ENCODE measurements around the gene TMEM132E.

DNA sequence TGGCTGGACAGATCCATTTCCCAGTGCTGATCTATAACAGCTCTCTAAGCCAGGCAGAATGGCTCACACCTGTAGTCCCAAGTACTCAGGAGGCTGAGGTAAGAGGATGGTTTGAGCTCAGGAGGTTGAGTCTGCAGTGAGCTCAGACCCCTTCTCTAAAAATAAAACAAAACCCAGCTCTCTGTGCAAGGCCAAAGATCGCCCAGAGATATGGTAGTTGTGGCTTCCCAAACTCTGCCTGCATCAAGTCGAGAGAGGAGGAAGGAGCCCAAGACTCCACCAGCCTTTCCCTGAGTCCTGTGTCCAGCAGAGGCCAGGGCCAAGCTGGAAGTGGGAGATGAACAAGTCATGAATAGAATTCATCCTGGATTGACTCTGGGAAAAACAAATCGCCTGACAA lies 88.8 kb downstream of the TMEM132E start:
- TF ChIP-seq TCF12 (IDR thresholded peaks at IDR 0.05; ENCODE audit: low read depth, low read length) (no peak), YY1 (IDR thresholded peaks at IDR 0.05; ENCODE audit: low read depth, low read length) (no peak), POLR2AphosphoS5 (IDR thresholded peaks at IDR 0.05; ENCODE audit: low read length) (no peak), BCL11A (IDR thresholded peaks at IDR 0.05; ENCODE audit: low read depth, low read length) (no peak), POLR2A (IDR thresholded peaks at IDR 0.05; ENCODE audit: low read depth, low read length) (no peak), ZNF217 (IDR thresholded peaks at IDR 0.05) (no peak), RAD21 (IDR thresholded peaks at IDR 0.05; ENCODE audit: insufficient read depth, low read depth, low read length) (no peak), ZNF24 (IDR thresholded peaks at IDR 0.05) (no peak), CHD1 (IDR thresholded peaks at IDR 0.05; ENCODE audit: low read depth, low read length) (no peak), GABPA (IDR thresholded peaks at IDR 0.05; ENCODE audit: low read depth) (no peak), EZH2 (IDR thresholded peaks at IDR 0.05; ENCODE audit: borderline replicate concordance, control insufficient read depth, low read depth, low read length) (no peak)
- TF ChIP-seq, protein P1, sequence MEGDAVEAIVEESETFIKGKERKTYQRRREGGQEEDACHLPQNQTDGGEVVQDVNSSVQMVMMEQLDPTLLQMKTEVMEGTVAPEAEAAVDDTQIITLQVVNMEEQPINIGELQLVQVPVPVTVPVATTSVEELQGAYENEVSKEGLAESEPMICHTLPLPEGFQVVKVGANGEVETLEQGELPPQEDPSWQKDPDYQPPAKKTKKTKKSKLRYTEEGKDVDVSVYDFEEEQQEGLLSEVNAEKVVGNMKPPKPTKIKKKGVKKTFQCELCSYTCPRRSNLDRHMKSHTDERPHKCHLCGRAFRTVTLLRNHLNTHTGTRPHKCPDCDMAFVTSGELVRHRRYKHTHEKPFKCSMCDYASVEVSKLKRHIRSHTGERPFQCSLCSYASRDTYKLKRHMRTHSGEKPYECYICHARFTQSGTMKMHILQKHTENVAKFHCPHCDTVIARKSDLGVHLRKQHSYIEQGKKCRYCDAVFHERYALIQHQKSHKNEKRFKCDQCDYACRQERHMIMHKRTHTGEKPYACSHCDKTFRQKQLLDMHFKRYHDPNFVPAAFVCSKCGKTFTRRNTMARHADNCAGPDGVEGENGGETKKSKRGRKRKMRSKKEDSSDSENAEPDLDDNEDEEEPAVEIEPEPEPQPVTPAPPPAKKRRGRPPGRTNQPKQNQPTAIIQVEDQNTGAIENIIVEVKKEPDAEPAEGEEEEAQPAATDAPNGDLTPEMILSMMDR (IDR thresholded peaks at IDR 0.05 in 2 of 3, conservative IDR thresholded peaks at IDR 0.05 in 1 of 3; ENCODE audit: control insufficient read depth in 2 of 3, extremely low read depth in 1 of 3, insufficient read depth in 1 of 3, low read depth in 3 of 3, low read length in 3 of 3), result no peak
- TF ChIP-seq, protein P2, sequence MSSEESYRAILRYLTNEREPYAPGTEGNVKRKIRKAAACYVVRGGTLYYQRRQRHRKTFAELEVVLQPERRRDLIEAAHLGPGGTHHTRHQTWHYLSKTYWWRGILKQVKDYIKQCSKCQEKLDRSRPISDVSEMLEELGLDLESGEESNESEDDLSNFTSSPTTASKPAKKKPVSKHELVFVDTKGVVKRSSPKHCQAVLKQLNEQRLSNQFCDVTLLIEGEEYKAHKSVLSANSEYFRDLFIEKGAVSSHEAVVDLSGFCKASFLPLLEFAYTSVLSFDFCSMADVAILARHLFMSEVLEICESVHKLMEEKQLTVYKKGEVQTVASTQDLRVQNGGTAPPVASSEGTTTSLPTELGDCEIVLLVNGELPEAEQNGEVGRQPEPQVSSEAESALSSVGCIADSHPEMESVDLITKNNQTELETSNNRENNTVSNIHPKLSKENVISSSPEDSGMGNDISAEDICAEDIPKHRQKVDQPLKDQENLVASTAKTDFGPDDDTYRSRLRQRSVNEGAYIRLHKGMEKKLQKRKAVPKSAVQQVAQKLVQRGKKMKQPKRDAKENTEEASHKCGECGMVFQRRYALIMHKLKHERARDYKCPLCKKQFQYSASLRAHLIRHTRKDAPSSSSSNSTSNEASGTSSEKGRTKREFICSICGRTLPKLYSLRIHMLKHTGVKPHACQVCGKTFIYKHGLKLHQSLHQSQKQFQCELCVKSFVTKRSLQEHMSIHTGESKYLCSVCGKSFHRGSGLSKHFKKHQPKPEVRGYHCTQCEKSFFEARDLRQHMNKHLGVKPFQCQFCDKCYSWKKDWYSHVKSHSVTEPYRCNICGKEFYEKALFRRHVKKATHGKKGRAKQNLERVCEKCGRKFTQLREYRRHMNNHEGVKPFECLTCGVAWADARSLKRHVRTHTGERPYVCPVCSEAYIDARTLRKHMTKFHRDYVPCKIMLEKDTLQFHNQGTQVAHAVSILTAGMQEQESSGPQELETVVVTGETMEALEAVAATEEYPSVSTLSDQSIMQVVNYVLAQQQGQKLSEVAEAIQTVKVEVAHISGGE (CRISPR knock-in tag; IDR thresholded peaks at IDR 0.05), result no peak

Measured in GM12878 (cell line).